Measurements from ENCODE around the gene QRICH2. TPM values are rescaled to one million over a fixed set of nuclear protein-coding genes. Genes with fewer than 3 reads are reported as not detected.

The QRICH2 gene
- total and polyA plus RNA-seq, 4 donors, result 0.56 to 6.1 (median 0.67) TPM

DNA sequence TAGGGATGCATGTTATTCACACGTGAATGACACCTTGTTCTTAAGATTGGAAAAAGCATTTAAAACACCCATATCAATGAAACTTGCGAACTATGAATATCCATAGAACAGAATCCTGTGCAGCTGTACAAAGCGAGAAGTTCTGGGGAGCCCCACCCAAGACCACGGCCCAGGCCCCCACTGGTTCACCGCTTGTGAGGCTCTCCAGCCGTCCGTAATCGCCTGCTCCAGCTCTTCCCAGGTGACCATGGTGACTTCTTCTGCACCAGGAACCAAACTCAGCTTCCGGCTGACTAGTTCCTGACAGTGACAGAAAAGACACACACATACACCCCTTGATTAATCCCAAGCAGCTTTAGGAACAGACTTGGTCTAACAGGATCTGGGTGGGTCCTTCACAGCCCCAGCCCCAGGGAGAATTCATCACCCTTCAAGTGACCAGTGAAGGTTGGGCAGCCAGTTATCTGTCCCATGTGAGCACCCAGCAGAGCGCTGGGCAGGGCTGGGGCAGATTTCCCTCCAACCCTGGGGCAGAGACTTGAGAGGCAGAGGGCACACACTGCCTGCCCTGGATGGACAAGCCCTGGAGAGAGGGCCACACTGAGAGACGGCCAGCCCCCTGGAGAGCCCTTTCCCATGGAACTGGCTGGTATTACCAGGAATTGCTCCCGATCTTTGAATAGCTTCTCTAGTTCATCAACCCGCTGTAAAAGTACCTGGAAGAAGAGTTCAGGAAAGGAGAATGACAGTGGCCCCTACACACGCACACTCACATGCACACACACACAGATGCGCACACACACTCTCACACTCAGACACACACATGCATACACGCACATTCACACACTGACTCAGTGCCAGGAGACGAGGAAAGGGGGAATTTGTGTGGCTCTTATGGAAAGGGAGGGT is 3.6 kb downstream of the QRICH2 start:
- Histone ChIP-seq H3K27me3 (ENCODE audit: control insufficient read depth in 4 of 4, insufficient read depth in 4 of 4, low read length in 3 of 4) (no peaks in the 10 kb centered on the region), H3K36me3 (ENCODE audit: control insufficient read depth in 4 of 4, insufficient read depth in 3 of 4, low read depth in 1 of 4, low read length in 3 of 4) (peaks cover 0 to 5% (median 3%) of the 10 kb centered on the region in 4 donors), H3K4me3 (ENCODE audit: low read depth in 1 of 3, low read length in 3 of 3) (no peak overlapping the region), H3K9ac (ENCODE audit: low read depth in 1 of 2, low read length in 2 of 2) (no peak overlapping the region), H3K9me3 (ENCODE audit: control insufficient read depth in 4 of 4, low read length in 3 of 4) (no peaks in the 10 kb centered on the region), H3K27ac (ENCODE audit: low read depth in 1 of 2, low read length in 2 of 2) (no peak overlapping the region), H3K4me1 (ENCODE audit: control insufficient read depth in 4 of 4, insufficient read depth in 4 of 4, low read length in 3 of 4) (no peaks in the 10 kb centered on the region)
- no peak for TF ChIP-seq GABPA (IDR thresholded peaks at IDR 0.05 in 1 of 2, conservative IDR thresholded peaks at IDR 0.05 in 1 of 2)
- TF ChIP-seq NR2F2 (IDR thresholded peaks at IDR 0.05), result no peak
- TF ChIP-seq, protein P1, sequence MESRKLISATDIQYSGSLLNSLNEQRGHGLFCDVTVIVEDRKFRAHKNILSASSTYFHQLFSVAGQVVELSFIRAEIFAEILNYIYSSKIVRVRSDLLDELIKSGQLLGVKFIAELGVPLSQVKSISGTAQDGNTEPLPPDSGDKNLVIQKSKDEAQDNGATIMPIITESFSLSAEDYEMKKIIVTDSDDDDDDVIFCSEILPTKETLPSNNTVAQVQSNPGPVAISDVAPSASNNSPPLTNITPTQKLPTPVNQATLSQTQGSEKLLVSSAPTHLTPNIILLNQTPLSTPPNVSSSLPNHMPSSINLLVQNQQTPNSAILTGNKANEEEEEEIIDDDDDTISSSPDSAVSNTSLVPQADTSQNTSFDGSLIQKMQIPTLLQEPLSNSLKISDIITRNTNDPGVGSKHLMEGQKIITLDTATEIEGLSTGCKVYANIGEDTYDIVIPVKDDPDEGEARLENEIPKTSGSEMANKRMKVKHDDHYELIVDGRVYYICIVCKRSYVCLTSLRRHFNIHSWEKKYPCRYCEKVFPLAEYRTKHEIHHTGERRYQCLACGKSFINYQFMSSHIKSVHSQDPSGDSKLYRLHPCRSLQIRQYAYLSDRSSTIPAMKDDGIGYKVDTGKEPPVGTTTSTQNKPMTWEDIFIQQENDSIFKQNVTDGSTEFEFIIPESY (IDR thresholded peaks at IDR 0.05), result no peak
- TF ChIP-seq, protein P2, sequence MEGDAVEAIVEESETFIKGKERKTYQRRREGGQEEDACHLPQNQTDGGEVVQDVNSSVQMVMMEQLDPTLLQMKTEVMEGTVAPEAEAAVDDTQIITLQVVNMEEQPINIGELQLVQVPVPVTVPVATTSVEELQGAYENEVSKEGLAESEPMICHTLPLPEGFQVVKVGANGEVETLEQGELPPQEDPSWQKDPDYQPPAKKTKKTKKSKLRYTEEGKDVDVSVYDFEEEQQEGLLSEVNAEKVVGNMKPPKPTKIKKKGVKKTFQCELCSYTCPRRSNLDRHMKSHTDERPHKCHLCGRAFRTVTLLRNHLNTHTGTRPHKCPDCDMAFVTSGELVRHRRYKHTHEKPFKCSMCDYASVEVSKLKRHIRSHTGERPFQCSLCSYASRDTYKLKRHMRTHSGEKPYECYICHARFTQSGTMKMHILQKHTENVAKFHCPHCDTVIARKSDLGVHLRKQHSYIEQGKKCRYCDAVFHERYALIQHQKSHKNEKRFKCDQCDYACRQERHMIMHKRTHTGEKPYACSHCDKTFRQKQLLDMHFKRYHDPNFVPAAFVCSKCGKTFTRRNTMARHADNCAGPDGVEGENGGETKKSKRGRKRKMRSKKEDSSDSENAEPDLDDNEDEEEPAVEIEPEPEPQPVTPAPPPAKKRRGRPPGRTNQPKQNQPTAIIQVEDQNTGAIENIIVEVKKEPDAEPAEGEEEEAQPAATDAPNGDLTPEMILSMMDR (IDR thresholded peaks at IDR 0.05; ENCODE audit: low read depth, low read length, missing input control), result no peak
- TF ChIP-seq, protein P3, sequence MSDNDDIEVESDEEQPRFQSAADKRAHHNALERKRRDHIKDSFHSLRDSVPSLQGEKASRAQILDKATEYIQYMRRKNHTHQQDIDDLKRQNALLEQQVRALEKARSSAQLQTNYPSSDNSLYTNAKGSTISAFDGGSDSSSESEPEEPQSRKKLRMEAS (IDR thresholded peaks at IDR 0.05), result no peak
- no peak for DNase-seq (ENCODE audit: low spot score)
- 82% methylated on average over 17 of the region's 17 CpGs for WGBS

DNA sequence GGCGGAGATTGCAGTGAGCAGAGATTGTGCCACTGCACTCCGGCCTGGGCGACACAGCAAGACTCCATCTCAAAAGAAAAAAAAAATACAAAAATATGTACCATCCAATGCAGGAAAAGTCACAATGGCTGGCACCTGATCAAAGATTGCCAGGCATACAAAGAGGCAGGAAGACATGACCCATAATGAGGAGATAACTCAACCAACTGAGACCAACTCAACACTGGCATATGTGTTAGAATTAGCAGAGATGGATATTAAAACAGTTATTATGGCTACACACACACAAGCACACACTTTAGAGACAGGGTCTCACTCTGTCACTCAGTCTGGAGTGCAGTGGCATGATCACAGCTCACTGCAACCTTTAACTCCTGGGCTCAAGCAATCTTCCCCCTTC is 10.6 kb downstream of the QRICH2 start:
- H3K9me3 ChIP-seq (ENCODE audit: control insufficient read depth in 4 of 4, low read length in 3 of 4), result no peaks in the 10 kb centered on the region
- DNase-seq (ENCODE audit: low spot score), result no peak
- H3K4me3 ChIP-seq (ENCODE audit: low read depth in 1 of 3, low read length in 3 of 3), result no peak overlapping the region
- H3K4me1 ChIP-seq (ENCODE audit: control insufficient read depth in 4 of 4, insufficient read depth in 4 of 4, low read length in 3 of 4), result no peaks in the 10 kb centered on the region
- WGBS, result 95% methylated on average over 3 of the region's 3 CpGs
- peaks cover 0 to 7% (median 2%) of the 10 kb centered on the region in 4 donors for H3K36me3 ChIP-seq (ENCODE audit: control insufficient read depth in 4 of 4, insufficient read depth in 3 of 4, low read depth in 1 of 4, low read length in 3 of 4)
- no peak for TF ChIP-seq GABPA (IDR thresholded peaks at IDR 0.05 in 1 of 2, conservative IDR thresholded peaks at IDR 0.05 in 1 of 2)
- no peak for TF ChIP-seq SP1 (IDR thresholded peaks at IDR 0.05)
- no peak for TF ChIP-seq TAF1 (conservative IDR thresholded peaks at IDR 0.05)
- TF ChIP-seq EGR1 (IDR thresholded peaks at IDR 0.05; ENCODE audit: low read depth in 2 of 2), result no peak
- TF ChIP-seq, protein P3 (IDR thresholded peaks at IDR 0.05), result no peak
- TF ChIP-seq, protein P4, sequence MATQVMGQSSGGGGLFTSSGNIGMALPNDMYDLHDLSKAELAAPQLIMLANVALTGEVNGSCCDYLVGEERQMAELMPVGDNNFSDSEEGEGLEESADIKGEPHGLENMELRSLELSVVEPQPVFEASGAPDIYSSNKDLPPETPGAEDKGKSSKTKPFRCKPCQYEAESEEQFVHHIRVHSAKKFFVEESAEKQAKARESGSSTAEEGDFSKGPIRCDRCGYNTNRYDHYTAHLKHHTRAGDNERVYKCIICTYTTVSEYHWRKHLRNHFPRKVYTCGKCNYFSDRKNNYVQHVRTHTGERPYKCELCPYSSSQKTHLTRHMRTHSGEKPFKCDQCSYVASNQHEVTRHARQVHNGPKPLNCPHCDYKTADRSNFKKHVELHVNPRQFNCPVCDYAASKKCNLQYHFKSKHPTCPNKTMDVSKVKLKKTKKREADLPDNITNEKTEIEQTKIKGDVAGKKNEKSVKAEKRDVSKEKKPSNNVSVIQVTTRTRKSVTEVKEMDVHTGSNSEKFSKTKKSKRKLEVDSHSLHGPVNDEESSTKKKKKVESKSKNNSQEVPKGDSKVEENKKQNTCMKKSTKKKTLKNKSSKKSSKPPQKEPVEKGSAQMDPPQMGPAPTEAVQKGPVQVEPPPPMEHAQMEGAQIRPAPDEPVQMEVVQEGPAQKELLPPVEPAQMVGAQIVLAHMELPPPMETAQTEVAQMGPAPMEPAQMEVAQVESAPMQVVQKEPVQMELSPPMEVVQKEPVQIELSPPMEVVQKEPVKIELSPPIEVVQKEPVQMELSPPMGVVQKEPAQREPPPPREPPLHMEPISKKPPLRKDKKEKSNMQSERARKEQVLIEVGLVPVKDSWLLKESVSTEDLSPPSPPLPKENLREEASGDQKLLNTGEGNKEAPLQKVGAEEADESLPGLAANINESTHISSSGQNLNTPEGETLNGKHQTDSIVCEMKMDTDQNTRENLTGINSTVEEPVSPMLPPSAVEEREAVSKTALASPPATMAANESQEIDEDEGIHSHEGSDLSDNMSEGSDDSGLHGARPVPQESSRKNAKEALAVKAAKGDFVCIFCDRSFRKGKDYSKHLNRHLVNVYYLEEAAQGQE (IDR thresholded peaks at IDR 0.05), result no peak
- no peak for TF ChIP-seq YY1 (IDR thresholded peaks at IDR 0.05)
- TF ChIP-seq, protein P2 (IDR thresholded peaks at IDR 0.05; ENCODE audit: low read depth, low read length, missing input control), result no peak
- TF ChIP-seq, protein P1 (IDR thresholded peaks at IDR 0.05), result no peak
- no peak for TF ChIP-seq RXRA (IDR thresholded peaks at IDR 0.05)
- H3K9ac ChIP-seq (ENCODE audit: low read depth in 1 of 2, low read length in 2 of 2), result no peak overlapping the region
- H3K27me3 ChIP-seq (ENCODE audit: control insufficient read depth in 4 of 4, insufficient read depth in 4 of 4, low read length in 3 of 4), result no peaks in the 10 kb centered on the region
- no peak overlapping the region for H3K27ac ChIP-seq (ENCODE audit: low read depth in 1 of 2, low read length in 2 of 2)

Measured in liver (tissue), 9 donors.